ENCODE measurements around the gene VSIR.

The VSIR gene

DNA sequence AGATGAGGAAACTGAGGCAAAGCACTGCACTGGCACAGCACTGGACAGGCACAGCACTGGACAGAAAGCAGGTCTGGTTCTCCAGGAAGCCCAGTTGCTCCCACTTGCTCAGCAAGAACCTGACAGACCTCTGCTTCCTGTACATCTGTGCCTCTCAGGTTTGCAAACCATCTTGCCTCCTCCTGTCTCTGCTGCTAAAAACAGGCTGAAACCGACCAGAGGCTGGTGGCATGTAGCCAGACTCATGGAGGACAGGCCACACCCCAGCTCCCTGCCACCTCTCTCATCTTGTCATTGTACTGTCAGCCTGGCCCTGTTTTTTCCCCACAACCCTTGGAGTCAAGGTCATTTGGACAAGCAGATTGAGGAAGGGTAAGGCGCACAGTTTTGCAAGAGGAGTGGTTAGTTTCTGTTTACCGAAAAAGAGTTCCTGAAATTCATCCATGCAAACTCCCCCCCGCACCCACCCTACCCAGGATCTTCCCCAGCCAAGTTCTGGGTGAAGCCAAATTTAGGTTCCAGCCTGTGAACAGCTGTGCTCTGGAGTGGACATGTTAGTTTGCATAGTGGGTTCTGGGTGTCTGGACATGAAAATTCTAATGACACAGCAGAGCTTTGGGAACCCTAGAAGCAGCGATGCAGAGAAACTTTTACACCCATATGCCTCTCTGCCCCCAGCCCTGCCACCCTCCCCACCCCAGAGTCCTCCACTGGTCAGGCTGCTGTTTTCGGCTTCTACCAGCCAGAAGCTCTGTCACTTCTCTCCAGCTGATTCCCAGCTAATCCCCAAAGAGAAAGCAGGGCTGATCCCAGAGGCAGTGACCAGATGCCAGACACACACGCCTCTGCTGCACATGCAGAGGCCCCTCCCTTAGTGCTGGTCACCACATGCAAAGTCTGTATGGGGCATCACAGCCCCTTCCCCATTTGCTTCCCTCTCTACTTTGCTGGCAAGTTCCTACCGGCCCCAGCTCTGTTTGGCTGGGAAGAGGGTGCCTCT, 45.3 kb downstream of the VSIR start:
- peak overlapping the region; percentile 98 for H3K27ac Mint-ChIP-seq
- H3K4me1 Mint-ChIP-seq (ENCODE audit: low read depth): peaks cover 93% of the 10 kb centered on the region
- H3K4me3 Mint-ChIP-seq: peak overlapping the region; percentile 76
- H3K36me3 Mint-ChIP-seq: no peaks in the 10 kb centered on the region
- H3K27me3 Mint-ChIP-seq: no peaks in the 10 kb centered on the region
- no peaks in the 10 kb centered on the region for H3K9me3 Mint-ChIP-seq (ENCODE audit: low read depth)

DNA sequence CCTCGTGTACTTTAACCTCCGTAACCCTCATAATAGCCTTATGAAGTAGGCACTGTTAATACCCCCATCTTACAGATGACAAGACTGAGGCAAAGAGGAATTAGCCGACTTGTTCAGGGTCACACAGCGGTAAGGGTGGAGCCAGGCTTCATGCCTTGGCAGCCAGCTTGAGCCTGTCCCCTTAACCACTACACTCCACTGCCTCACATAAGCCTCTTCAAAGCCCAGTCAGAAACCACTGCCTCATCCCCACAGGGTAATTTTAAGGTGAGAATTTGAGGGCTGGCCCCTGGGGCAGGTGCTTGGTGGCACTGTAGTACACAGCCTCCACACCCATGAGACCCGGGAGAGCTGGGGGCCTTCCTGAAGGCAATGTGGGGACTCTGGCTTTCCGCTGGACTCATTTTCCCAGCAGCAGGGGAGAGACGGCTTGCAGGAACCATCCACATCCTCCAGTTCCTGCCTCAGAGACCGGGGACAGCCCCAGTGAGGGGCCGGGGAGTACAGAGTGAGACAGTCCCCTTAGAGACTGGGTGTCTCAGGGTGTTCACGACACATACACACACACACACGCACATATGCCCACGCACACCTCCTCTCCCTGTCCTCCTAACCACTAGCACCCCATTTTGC, 46.1 kb downstream of the VSIR start:
- peak overlapping the region; percentile 76 for H3K4me3 Mint-ChIP-seq
- no peaks in the 10 kb centered on the region for H3K9me3 Mint-ChIP-seq (ENCODE audit: low read depth)
- no peaks in the 10 kb centered on the region for H3K27me3 Mint-ChIP-seq
- no peaks in the 10 kb centered on the region for H3K36me3 Mint-ChIP-seq
- H3K27ac Mint-ChIP-seq: peak overlapping the region; percentile 98
- H3K4me1 Mint-ChIP-seq (ENCODE audit: low read depth): peaks cover 92% of the 10 kb centered on the region

DNA sequence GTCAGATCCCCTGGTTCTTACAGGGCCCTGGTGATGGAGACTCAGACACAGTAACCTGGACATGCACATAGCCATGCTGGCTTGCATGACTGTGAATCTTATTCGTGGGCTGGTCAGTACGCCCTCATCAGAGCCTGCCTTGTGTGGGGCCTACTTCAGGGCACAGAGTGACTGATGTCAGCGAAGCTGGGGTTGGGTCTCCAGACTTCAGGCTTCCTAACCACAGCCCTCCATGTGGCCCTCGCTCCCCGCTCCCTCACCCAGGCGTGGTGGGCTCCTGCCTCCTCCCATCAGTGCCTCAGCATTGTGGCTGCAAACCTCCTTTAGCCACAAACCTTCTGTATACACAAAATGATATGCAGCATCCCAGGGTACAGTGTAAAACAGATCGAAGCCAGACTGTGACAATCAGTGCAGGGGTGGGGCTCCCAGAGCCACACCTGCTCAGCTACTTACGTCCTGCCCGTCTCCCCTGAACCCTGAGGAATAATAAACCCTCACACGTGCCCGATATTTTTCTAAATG, 46.7 kb downstream of the VSIR start:
- Mint-ChIP-seq H3K4me3 (peak overlapping the region; percentile 76), H3K4me1 (ENCODE audit: low read depth) (peaks cover 90% of the 10 kb centered on the region), H3K9me3 (ENCODE audit: low read depth) (no peaks in the 10 kb centered on the region), H3K27me3 (no peaks in the 10 kb centered on the region), H3K36me3 (no peaks in the 10 kb centered on the region), H3K27ac (peak overlapping the region; percentile 98)

DNA sequence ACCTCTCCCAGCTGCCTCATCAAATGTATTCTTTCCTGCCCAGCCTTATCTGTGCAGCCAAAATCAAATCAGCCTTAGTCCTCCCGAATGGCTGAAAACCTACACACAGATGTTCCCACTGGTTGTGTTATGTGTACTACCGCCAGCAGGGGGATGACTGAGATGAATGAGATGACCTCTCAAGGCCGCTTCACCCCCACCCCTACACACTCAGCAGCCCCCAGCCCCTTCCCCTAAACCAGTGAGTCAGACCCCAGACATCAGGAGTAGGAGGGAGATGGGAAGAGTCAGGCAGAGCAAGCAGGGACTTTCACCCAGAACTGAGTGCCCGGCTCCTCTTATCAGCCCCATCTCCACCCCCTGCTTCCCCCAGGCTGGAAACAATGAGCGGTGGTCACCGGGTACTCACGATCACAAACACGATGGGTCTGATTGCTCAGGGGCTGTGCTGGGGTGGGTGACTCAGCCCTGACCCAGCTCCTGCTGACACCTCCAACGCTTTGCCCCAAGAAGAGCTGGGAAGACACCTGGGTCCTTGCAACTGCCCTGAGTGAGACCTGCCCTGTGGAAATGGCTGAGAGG, 47.2 kb downstream of the VSIR start:
- Mint-ChIP-seq H3K4me3 (peak overlapping the region; percentile 76), H3K9me3 (ENCODE audit: low read depth) (no peaks in the 10 kb centered on the region), H3K36me3 (no peaks in the 10 kb centered on the region), H3K4me1 (ENCODE audit: low read depth) (peaks cover 89% of the 10 kb centered on the region), H3K27me3 (no peaks in the 10 kb centered on the region), H3K27ac (peak overlapping the region; percentile 98)

DNA sequence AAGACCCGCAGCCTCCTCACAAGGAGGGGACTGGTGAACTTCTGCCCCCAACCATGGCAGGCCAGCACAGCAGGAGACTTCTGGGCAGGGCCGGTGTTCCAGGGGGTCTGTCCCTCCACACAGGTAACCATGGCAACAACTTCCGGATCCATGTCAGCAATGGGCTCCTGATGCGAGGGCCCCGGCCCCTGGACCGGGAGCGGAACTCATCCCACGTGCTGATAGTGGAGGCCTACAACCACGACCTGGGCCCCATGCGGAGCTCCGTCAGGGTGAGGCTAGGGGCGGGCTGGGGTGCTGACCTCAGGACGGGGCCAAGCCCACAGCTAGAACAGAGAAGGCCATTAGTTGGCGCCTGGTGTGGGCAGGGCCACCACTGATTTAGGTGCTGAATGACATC, 48.1 kb downstream of the VSIR start:
- Mint-ChIP-seq H3K27me3 (no peaks in the 10 kb centered on the region), H3K9me3 (ENCODE audit: low read depth) (no peaks in the 10 kb centered on the region), H3K4me1 (ENCODE audit: low read depth) (peaks cover 85% of the 10 kb centered on the region), H3K4me3 (no peak overlapping the region), H3K27ac (peak overlapping the region; percentile 98), H3K36me3 (no peaks in the 10 kb centered on the region)

DNA sequence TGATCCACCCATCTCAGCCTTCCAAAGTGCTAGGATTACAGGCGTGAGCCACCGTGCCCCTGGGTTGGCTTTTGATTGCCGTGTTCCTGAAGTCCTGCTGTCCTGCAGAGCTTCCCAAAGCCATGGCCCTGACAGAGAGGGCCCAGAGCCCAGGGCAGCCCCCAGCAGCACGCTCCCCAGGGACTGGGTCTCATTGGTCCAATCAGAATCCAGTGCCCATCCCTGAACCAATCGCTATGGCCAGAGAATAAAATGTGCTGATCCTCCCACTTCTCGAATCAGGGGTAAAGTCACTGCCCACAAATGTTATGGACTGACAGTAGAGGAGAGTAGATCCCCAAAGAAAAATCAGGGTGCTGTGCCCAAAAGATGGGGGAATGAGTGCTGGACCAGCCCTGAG, 48.8 kb downstream of the VSIR start:
- Mint-ChIP-seq H3K27me3 (no peaks in the 10 kb centered on the region), H3K4me3 (no peak overlapping the region), H3K9me3 (ENCODE audit: low read depth) (no peaks in the 10 kb centered on the region), H3K4me1 (ENCODE audit: low read depth) (peaks cover 80% of the 10 kb centered on the region), H3K36me3 (no peaks in the 10 kb centered on the region), H3K27ac (peak overlapping the region; percentile 98)

DNA sequence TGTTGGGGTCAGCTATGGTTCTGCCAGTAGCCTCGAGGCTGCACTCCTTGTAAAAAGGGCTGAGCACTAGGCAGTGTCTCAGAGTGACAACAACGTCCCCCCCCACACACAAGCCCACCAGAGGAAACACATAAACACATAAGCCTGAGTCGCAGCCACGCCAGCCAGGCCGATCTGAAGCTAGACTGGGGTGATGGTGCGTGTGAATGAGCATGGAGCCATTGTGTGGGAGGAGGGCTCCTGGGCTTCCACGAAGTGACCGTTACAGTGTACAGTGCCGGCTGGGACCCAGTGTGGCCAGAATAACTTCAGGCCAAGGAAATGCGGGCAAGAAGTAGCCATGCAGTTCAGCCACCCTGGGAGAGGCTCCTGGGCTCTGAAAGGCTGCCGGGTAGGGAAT, 50.0 kb downstream of the VSIR start:
- Mint-ChIP-seq H3K4me3 (no peak overlapping the region), H3K4me1 (ENCODE audit: low read depth) (peaks cover 72% of the 10 kb centered on the region), H3K36me3 (no peaks in the 10 kb centered on the region), H3K27ac (peak overlapping the region; percentile 81), H3K27me3 (no peaks in the 10 kb centered on the region), H3K9me3 (ENCODE audit: low read depth) (no peaks in the 10 kb centered on the region)

DNA sequence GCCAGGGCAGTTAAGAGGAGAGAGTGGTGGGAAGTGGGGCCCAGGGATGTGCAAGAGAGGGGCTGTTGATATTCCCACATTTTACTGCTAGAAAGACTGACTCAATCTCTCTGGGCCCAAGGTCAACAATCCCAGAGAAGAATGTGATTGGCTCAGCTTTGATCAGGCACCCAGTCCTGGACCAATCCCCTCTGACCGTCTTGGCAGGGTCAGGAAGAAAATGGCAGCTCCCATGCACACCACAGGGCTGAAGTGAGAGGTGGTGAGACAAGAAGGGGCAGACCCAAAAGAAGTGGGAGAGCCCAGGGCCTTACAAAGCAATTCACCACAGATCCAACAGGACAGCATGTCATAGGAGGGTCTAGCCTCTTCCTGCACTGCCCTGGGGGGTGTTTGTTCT, 50.5 kb downstream of the VSIR start:
- H3K4me1 Mint-ChIP-seq (ENCODE audit: low read depth): peaks cover 67% of the 10 kb centered on the region
- H3K27ac Mint-ChIP-seq: peak overlapping the region; percentile 81
- H3K36me3 Mint-ChIP-seq: no peaks in the 10 kb centered on the region
- H3K4me3 Mint-ChIP-seq: no peak overlapping the region
- no peaks in the 10 kb centered on the region for H3K9me3 Mint-ChIP-seq (ENCODE audit: low read depth)
- no peaks in the 10 kb centered on the region for H3K27me3 Mint-ChIP-seq

DNA sequence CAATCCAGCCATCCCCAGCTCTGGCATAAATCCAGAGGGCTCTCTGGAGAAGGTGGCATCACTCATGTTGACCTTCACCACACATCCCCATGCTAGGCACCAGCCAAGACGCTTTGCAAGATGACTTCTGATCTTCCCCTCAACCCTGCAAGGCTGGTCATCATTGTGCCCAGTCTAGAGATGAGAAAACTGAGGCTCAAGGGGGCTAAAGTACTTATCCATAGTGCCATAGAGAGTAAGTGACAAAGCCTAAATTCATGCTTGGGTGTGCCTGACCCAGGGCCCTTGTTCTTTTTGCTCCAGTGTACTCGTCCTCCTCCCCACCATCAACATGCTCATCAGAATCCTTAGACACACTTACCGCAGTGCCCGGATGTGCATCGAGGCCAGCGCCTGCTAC, 52.0 kb downstream of the VSIR start:
- H3K27me3 Mint-ChIP-seq: no peaks in the 10 kb centered on the region
- H3K4me3 Mint-ChIP-seq: no peak overlapping the region
- peak overlapping the region; percentile 51 for H3K27ac Mint-ChIP-seq
- H3K4me1 Mint-ChIP-seq (ENCODE audit: low read depth): peaks cover 63% of the 10 kb centered on the region
- H3K36me3 Mint-ChIP-seq: no peaks in the 10 kb centered on the region
- H3K9me3 Mint-ChIP-seq (ENCODE audit: low read depth): no peaks in the 10 kb centered on the region

DNA sequence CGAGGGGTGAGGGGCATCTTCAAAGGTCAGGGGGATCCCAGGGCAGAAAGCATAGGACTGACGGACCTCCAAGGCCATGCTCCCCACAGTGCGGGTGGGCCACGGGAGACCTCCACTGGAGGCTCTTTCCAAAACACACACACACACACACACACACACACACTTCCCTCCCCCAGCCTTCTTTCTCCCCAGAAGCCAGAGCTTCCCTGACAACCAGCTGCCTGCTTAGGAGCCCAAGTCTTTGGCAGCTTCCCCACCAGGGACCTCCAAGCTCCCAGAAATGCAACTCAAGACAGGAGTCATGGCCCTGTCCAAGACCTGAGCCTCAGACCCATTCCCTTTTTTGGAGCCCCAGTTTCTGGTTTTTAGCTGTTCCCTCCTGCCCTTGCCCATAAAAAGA, 53.0 kb downstream of the VSIR start:
- no peak overlapping the region for H3K4me3 Mint-ChIP-seq
- peaks cover 61% of the 10 kb centered on the region for H3K4me1 Mint-ChIP-seq (ENCODE audit: low read depth)
- no peaks in the 10 kb centered on the region for H3K9me3 Mint-ChIP-seq (ENCODE audit: low read depth)
- peak overlapping the region; percentile 68 for H3K27ac Mint-ChIP-seq
- H3K36me3 Mint-ChIP-seq: no peaks in the 10 kb centered on the region
- no peaks in the 10 kb centered on the region for H3K27me3 Mint-ChIP-seq

DNA sequence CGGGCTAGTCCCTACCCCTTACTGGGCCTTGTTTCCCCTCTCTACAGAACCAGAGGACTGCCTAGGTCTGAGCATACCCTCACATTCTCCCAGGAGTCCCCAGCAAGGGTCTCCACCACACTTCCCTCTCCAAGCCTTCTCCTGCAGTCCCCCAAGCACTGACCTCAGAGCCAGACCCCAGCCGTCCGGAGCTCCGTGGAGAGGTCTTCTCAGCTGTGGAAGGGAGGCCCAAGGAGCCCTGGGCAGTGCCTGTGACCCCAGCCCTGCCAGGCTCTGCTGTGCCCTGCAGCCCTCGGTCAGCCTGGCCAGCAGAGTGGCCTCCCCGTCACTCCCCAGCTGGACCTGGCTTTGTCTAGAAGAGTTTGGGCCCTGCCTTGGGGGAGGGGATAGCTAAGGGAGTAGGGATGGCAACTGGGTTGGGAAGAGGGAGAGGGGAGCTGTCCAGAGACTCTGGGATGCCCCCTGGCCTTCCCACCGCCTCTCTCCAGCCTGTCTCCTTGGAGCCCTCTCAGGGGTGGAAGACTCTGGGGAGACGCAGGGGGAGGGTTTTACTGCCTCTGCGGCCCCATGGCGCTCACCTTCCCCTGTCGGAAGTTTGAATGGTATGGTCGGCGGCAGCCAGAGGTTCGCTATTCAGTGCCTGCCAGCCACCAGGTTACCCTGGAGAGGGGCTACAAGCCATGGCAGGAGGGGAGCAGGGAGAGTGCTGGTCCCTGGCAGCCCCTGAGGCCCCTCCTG, 53.7 kb downstream of the VSIR start, which contains the start of gene C10orf105:
Gene C10orf105, minus strand, starts transcription at position 315 of the 738 bp plus-strand sequence. CDS start 3,441 bp downstream, outside the sequence.
- no peaks in the 10 kb centered on the region for H3K27me3 Mint-ChIP-seq
- H3K4me1 Mint-ChIP-seq (ENCODE audit: low read depth): peaks cover 61% of the 10 kb centered on the region
- H3K36me3 Mint-ChIP-seq: no peaks in the 10 kb centered on the region
- H3K9me3 Mint-ChIP-seq (ENCODE audit: low read depth): no peaks in the 10 kb centered on the region
- H3K4me3 Mint-ChIP-seq: no peak within 1 kb of the TSS
- peak within 1 kb of the TSS; percentile 68 for H3K27ac Mint-ChIP-seq

DNA sequence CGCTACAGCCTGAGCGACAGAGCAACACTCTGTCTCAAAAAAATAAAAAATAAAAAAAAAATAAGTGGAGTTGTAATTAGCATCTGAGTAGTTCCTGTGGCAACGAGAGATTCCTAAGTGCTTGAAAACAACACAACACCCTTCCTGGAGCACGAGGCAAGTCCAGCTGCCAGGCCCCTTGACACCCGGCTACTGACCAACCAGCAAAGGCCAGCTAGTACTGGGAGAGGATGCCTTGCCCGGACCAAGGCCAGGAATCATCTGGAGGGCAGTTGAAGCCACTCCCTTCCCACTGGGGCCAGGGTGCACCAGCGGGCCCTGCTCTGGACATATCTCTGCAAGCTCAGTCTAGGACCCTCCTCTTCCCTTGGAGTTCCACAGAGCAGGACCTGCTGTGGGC, 54.3 kb downstream of the VSIR start:
- H3K4me1 Mint-ChIP-seq (ENCODE audit: low read depth): peaks cover 62% of the 10 kb centered on the region
- no peaks in the 10 kb centered on the region for H3K36me3 Mint-ChIP-seq
- no peak overlapping the region for H3K4me3 Mint-ChIP-seq

DNA sequence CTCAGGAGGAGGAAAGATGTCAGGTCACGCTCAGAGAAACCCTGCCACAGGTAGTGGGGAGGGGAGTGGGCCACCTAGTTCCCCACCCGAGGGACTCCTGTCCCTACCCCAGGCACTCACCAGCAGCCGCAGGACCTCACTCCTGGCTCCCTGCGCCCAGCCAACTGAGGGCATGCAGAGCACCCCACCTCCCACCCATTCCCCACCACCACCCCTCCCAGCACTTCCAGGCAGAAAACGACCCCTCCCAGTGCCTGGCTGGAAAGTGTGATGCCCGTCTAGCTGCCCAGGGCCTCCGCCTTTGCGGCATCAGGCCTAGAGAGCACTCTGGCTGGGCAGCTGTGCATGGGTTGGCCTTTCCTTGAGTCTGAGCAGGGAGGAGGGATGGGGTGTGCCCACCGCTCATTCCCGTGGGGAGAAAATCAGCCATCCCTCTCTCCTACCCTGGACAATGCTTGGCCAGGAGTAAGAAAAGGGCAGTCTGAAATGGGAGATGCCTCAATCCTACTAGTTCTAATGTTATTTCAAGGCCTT, 55.1 kb downstream of the VSIR start:
- Mint-ChIP-seq H3K36me3 (no peaks in the 10 kb centered on the region), H3K27ac (peak overlapping the region; percentile 16), H3K4me3 (no peak overlapping the region), H3K27me3 (no peaks in the 10 kb centered on the region), H3K4me1 (ENCODE audit: low read depth) (peaks cover 63% of the 10 kb centered on the region), H3K9me3 (ENCODE audit: low read depth) (no peaks in the 10 kb centered on the region)

More for the DNA sequence above, 54.3 kb downstream of the VSIR start:
- no peak overlapping the region for H3K27ac Mint-ChIP-seq
- H3K9me3 Mint-ChIP-seq (ENCODE audit: low read depth): no peaks in the 10 kb centered on the region
- no peaks in the 10 kb centered on the region for H3K27me3 Mint-ChIP-seq

DNA sequence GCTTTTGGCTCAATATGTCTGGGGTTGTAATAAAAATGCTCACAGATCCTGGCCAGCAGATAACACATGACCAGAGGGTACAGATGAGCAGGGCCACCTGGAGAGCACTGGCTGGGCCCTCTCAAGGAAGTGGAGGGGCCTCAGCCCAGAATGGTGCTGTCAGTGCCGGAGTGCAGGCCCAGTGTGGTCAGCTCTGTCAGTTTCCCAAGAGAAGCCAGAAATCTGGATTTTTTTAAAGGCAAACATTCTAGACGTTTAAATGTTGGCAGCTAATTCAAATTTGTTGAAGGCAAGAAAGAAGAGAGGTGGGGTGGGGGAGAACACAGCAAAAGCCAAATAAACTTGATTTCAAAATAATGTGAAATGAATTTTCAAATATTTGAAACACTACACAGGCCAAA, 55.8 kb downstream of the VSIR start:
- H3K27ac Mint-ChIP-seq: peak overlapping the region; percentile 84
- H3K36me3 Mint-ChIP-seq: no peaks in the 10 kb centered on the region
- no peaks in the 10 kb centered on the region for H3K27me3 Mint-ChIP-seq
- no peak overlapping the region for H3K4me3 Mint-ChIP-seq
- H3K4me1 Mint-ChIP-seq (ENCODE audit: low read depth): peaks cover 63% of the 10 kb centered on the region
- no peaks in the 10 kb centered on the region for H3K9me3 Mint-ChIP-seq (ENCODE audit: low read depth)

Data from activated naive CD8-positive, alpha-beta T cell (primary cell).